A549 (cell line): ENCODE measurements around the gene COL13A1. TPM values are rescaled to one million over a fixed set of nuclear protein-coding genes. Genes with fewer than 3 reads are reported as not detected.

Source experiments
- ATAC-seq, 2 experiments: fragments of 200-7000 bp in 1 of 2; fragments of >200 bp in 1 of 2; cut with Nextera tagmentation in 1 of 2; cut with Tn5 transposase in 1 of 2; 3 replicates each; pipeline versions ENCODE4 v1.8.0 to v1.9.1; 2018 to 2020; ENCODE audit warnings: mild to moderate bottlenecking in 1 of 2, moderate library complexity in 1 of 2
- CTCF ChIA-PET: fragments of 300-600 bp; sonication (Branson Sonifier 250); formaldehyde crosslinking; extraction: SDS; loops from one replicate; lab custom pipeline; 2021; ENCODE audit warnings: antibody characterized with exemption, inconsistent platforms; lab: Yijun Ruan, JAX
- POLR2A ChIA-PET: fragments of 350-600 bp; formaldehyde crosslinking; extraction: SDS; loops from one replicate; lab custom pipeline; 2021; ENCODE audit warnings: antibody characterized with exemption, inconsistent platforms; lab: Yijun Ruan, JAX
- DNase-seq, 2 experiments: peaks; one replicate each; pipeline versions ENCODE4 v3.0.0 to v3.0.0-alpha.2; 2011 to 2016; ENCODE audit warnings: low read depth in 1 of 2, low spot score in 1 of 2
- FAIRE-seq: peaks from 2 replicates; lab custom pipeline; 2011; peaks lifted over from hg19 to GRCh38; lab: Jason Lieb, UNC
- H3K27ac ChIP-seq, 2 experiments: fragments of >200 bp; sonication (Bioruptor Twin); formaldehyde crosslinking; 3 replicates each; pipeline ENCODE4 v1.5.1; 2016 to 2017
- H3K4me1 ChIP-seq: fragments of >200 bp; sonication (Bioruptor Twin); formaldehyde crosslinking; 3 replicates; pipeline ENCODE4 v1.6.1; 2016
- H3K4me2 ChIP-seq: fragments of >200 bp; sonication (Bioruptor Twin); formaldehyde crosslinking; 3 replicates; pipeline ENCODE4 v1.6.1; 2016
- H3K4me3 ChIP-seq: fragments of >200 bp; sonication (Bioruptor Twin); formaldehyde crosslinking; 3 replicates; pipeline ENCODE4 v1.5.1; 2016
- H3K9me3 ChIP-seq: fragments of >200 bp; sonication (Bioruptor Twin); formaldehyde crosslinking; 3 replicates; pipeline ENCODE4 v1.6.1; 2016
- BCL3 ChIP-seq: fragments of >200 bp; sonication (Bioruptor Twin); formaldehyde crosslinking; IDR thresholded peaks from 3 replicates; pipeline ENCODE4 v1.6.1; 2016
- CHD2 ChIP-seq: fragments of 150-350 bp; IDR thresholded peaks from 2 replicates; pipeline ENCODE4 v1.6.1; 2014; ENCODE audit warnings: low read length; ENCODE audit not compliant: partially characterized antibody
- CHD4 ChIP-seq: fragments of 200-600 bp; sonication (generic); IDR thresholded peaks from 2 replicates; pipeline ENCODE4 v1.6.1; 2016; ENCODE audit warnings: antibody characterized with exemption, mild to moderate bottlenecking, borderline replicate concordance
- CTCF ChIP-seq: fragments of >200 bp; sonication (Bioruptor Twin); formaldehyde crosslinking; IDR thresholded peaks from 3 replicates; pipeline ENCODE4 v1.5.1; 2016
- ELK1 ChIP-seq: fragments of 150-350 bp; IDR thresholded peaks from 2 replicates; pipeline ENCODE4 v1.6.1; 2014; ENCODE audit warnings: low read depth, mild to moderate bottlenecking, low read length
- EP300 ChIP-seq, 2 experiments: fragments of >200 bp; sonication (Bioruptor Twin); formaldehyde crosslinking; IDR thresholded peaks; 2 replicates in 1 of 2; 3 replicates in 1 of 2; pipeline ENCODE4 v1.6.1; 2016 to 2017
- HES2 ChIP-seq: fragments of >200 bp; sonication (Bioruptor Twin); formaldehyde crosslinking; IDR thresholded peaks from 2 replicates; pipeline ENCODE4 v1.6.1; 2016
- JUN ChIP-seq, 2 experiments: fragments of >200 bp; sonication (Bioruptor Twin); formaldehyde crosslinking; IDR thresholded peaks; 2 replicates in 1 of 2; 3 replicates in 1 of 2; pipeline ENCODE4 v1.6.1; 2016 to 2017
- MAX ChIP-seq: IDR thresholded peaks from 2 replicates; pipeline ENCODE4 v1.6.1; 2012
- MYC ChIP-seq: IDR thresholded peaks from 2 replicates; pipeline ENCODE4 v1.6.1; 2012; ENCODE audit warnings: mild to moderate bottlenecking, inconsistent platforms, low read length, improper control_type of control experiment, borderline replicate concordance
- NFE2L2 ChIP-seq: fragments of 150-350 bp; conservative IDR thresholded peaks from 2 replicates; pipeline ENCODE4 v1.6.1; 2014; ENCODE audit warnings: low read length
- POLR2A ChIP-seq: IDR thresholded peaks from 2 replicates; pipeline ENCODE4 v1.6.1; 2012; ENCODE audit warnings: mild to moderate bottlenecking, low read length
- POLR2AphosphoS2 ChIP-seq: conservative IDR thresholded peaks from 2 replicates; pipeline ENCODE4 v1.6.1; 2012; ENCODE audit warnings: low read length, improper control_type of control experiment, inconsistent platforms
- RAD21 ChIP-seq, 2 experiments: fragments of >200 bp in 1 of 2; sonication (Bioruptor Twin) in 1 of 2; formaldehyde crosslinking in 1 of 2; IDR thresholded peaks in 1 of 2; conservative IDR thresholded peaks in 1 of 2; 2 replicates in 1 of 2; 3 replicates in 1 of 2; pipeline ENCODE4 v1.6.1; 2012 to 2018; ENCODE audit warnings: inconsistent platforms in 1 of 2
- SMC3 ChIP-seq: fragments of >200 bp; sonication (Bioruptor Twin); formaldehyde crosslinking; IDR thresholded peaks from 3 replicates; pipeline ENCODE4 v1.6.1; 2018; ENCODE audit warnings: inconsistent platforms
- ZC3H11A ChIP-seq: fragments of 450-650 bp; IDR thresholded peaks from 2 replicates; pipeline ENCODE4 v1.6.1; 2014; ENCODE audit warnings: antibody characterized with exemption, mild to moderate bottlenecking
- ZNF302 ChIP-seq: fragments of 250-450 bp; sonication (Bioruptor Pico); IDR thresholded peaks from 2 replicates; pipeline ENCODE4 v1.9.0; 2021; ENCODE audit warnings: inconsistent platforms, mild to moderate bottlenecking, moderate library complexity
- WGBS: methylation state at CpG from one replicate; pipeline ENCODE4 v1.1.6; 2017; ENCODE audit errors: missing lambda C conversion rate; 5-methylcytosine and 5-hydroxymethylcytosine counted together
- polyA plus RNA-seq, 4 experiments: library from polyadenylated mRNA; depleted of rRNA in 3 of 4; stranded (reverse); fragments of >200 nt; fragmentation: RNase III in 1 of 4; extraction: RNeasy Plus Mini Kit Qiagen cat#74134 plus additional on column Dnase treatment in 1 of 4; gene quantifications; 2 replicates in 3 of 4; 3 replicates in 1 of 4; pipeline ENCODE4 v1.2.3, GENCODE V29; 2011 to 2017

The COL13A1 gene
- polyA plus RNA-seq, 2 of the 4 experiments (the other 2 are of a cell fraction) = 0.08 to 0.27 TPM

GRCh38 chr10:69912589-69912988 is 110.9 kb downstream of the COL13A1 start (continued):
- no peak for TF ChIP-seq EP300 (IDR thresholded peaks at IDR 0.05)
- TF ChIP-seq, all 56 proteins: peak for 0

GRCh38 chr10:69913606-69914382 is 112.1 kb downstream of the COL13A1 start:
- Histone ChIP-seq H3K9me3 (no peaks in the 10 kb centered on the region), H3K4me2 (no peak overlapping the region), H3K27ac (no peak overlapping the region), H3K4me3 (no peak overlapping the region)
- POLR2A ChIA-PET = interaction anchor here (1.7 kb wide), 1 partner anchor 127 kb away, joined by 6 read pairs; no protein-coding TSS in a partner anchor
- CTCF ChIA-PET = interaction anchor here (0.8 to 13.3 kb wide), 77 partner anchors 8 to 503 kb away, joined by 3 to 198 read pairs (median 6); partner anchors contain the start of gene COL13A1
- ATAC-seq (no peak), DNase-seq (no peak)
- 72% methylated on average over 10 of the region's 13 CpGs for WGBS
- TF ChIP-seq ZNF302 (CRISPR knock-in tag) (no peak), MAX (no peak), ELK1 (no peak), BCL3 (no peak), NFE2L2 (no peak), EP300 (IDR thresholded peaks at IDR 0.05) (no peak), ZC3H11A (no peak), JUN (IDR thresholded peaks at IDR 0.05) (no peak), CHD2 (no peak), MYC (no peak), HES2 (no peak)
- TF ChIP-seq, all 56 proteins: peak for 0
- H3K4me1 ChIP-seq = no peaks in the 10 kb centered on the region
- no peak for FAIRE-seq

- no peaks in the 10 kb centered on the region for H3K9me3 ChIP-seq
- DNase-seq (peak; percentile 65 to 74), FAIRE-seq (no peak), ATAC-seq (peak; percentile 87 to 97)
- no peak overlapping the region for H3K4me2 ChIP-seq
- WGBS = 16% methylated on average over 13 of the region's 13 CpGs
- no peak overlapping the region for H3K27ac ChIP-seq
- H3K4me3 ChIP-seq = no peak overlapping the region
- no peaks in the 10 kb centered on the region for H3K4me1 ChIP-seq
- ChIA-PET CTCF (interaction anchor here (0.6 to 13.3 kb wide), 90 partner anchors 9 to 725 kb away, joined by 3 to 198 read pairs (median 6); partner anchors contain the start of gene COL13A1), POLR2A (interaction anchor here (1.7 kb wide), 1 partner anchor 128 kb away, joined by 6 read pairs; no protein-coding TSS in a partner anchor)
- peak; percentile 92 for TF ChIP-seq CTCF
- no peak for TF ChIP-seq POLR2AphosphoS2
- no peak for TF ChIP-seq POLR2A
- TF ChIP-seq ZNF302 (CRISPR knock-in tag) = no peak
- TF ChIP-seq SMC3 = peak; percentile 91
- TF ChIP-seq CHD4 = no peak
- TF ChIP-seq RAD21 (conservative IDR thresholded peaks at IDR 0.05 in 1 of 2, IDR thresholded peaks at IDR 0.05 in 1 of 2) = peak; percentile 91 to 92
Observed at GRCh38 chr10:69914398-69915214, 112.9 kb downstream of the COL13A1 start.
